RWPE2 (cell line): Measurements from ENCODE around the gene PAX7.

Experiments used
- ATAC-seq: fragments of 200-7000 bp; cut with Tn5 transposase; 3 replicates; pipeline ENCODE4 v1.9.1; 2021; ENCODE audit warnings: low read depth
- DNase-seq: peaks from one replicate; pipeline ENCODE4 v3.0.0-alpha.2; 2020; ENCODE audit warnings: low spot score
- H3K27ac ChIP-seq: fragments of 450-650 bp; 2 replicates; pipeline ENCODE4 v1.5.1; 2017; ENCODE audit warnings: mild to moderate bottlenecking; ENCODE audit not compliant: poor library complexity, severe bottlenecking
- H3K27me3 ChIP-seq: fragments of 250-450 bp; sonication (Bioruptor Pico); 2 replicates; pipeline ENCODE4 v1.5.1; 2021; ENCODE audit warnings: mild to moderate bottlenecking, moderate library complexity; ENCODE audit not compliant: insufficient read depth, poor library complexity, severe bottlenecking
- H3K36me3 ChIP-seq: fragments of 250-450 bp; sonication (Bioruptor Pico); 2 replicates; pipeline ENCODE4 v1.5.1; 2020; ENCODE audit warnings: low read depth, mild to moderate bottlenecking, moderate library complexity
- H3K4me1 ChIP-seq: fragments of 250-450 bp; sonication (Bioruptor Pico); 2 replicates; pipeline ENCODE4 v1.5.1; 2021; ENCODE audit warnings: mild to moderate bottlenecking, moderate library complexity; ENCODE audit not compliant: insufficient read depth, poor library complexity, severe bottlenecking
- H3K4me3 ChIP-seq: fragments of 250-450 bp; sonication (Bioruptor Pico); 2 replicates; pipeline ENCODE4 v1.5.1; 2021; ENCODE audit warnings: mild to moderate bottlenecking, moderate library complexity; ENCODE audit not compliant: severe bottlenecking
- H3K9me3 ChIP-seq: fragments of 250-450 bp; sonication (Bioruptor Pico); 2 replicates; pipeline ENCODE4 v1.5.1; 2021; ENCODE audit warnings: mild to moderate bottlenecking, moderate library complexity; ENCODE audit not compliant: severe bottlenecking
- CTCF ChIP-seq: fragments of 450-650 bp; IDR thresholded peaks from one replicate; pipeline ENCODE4 v1.5.1; 2017; ENCODE audit warnings: mild to moderate bottlenecking, moderate library complexity; ENCODE audit not compliant: poor library complexity, severe bottlenecking

Gene PAX7

GRCh38 chr1:18747671-18748070 lies 117.0 kb downstream of the PAX7 start:
- H3K27me3 ChIP-seq = peaks cover 16% of the 10 kb centered on the region
- TF ChIP-seq CTCF = no peak
- no peak overlapping the region for H3K4me3 ChIP-seq
- no peaks in the 10 kb centered on the region for H3K4me1 ChIP-seq
- H3K9me3 ChIP-seq = no peaks in the 10 kb centered on the region
- ATAC-seq = no peak
- H3K36me3 ChIP-seq = no peaks in the 10 kb centered on the region
- no peak for DNase-seq
- H3K27ac ChIP-seq = no peak overlapping the region

GRCh38 chr1:18748435-18748834 lies 117.8 kb downstream of the PAX7 start:
- Histone ChIP-seq H3K4me1 (no peaks in the 10 kb centered on the region), H3K4me3 (no peak overlapping the region), H3K9me3 (no peaks in the 10 kb centered on the region), H3K27me3 (peaks cover 16% of the 10 kb centered on the region), H3K27ac (no peak overlapping the region), H3K36me3 (no peaks in the 10 kb centered on the region)
- TF ChIP-seq CTCF = no peak
- no peak for ATAC-seq
- DNase-seq = no peak

- Histone ChIP-seq H3K27me3 (peaks cover 16% of the 10 kb centered on the region), H3K4me1 (no peaks in the 10 kb centered on the region), H3K9me3 (no peaks in the 10 kb centered on the region), H3K36me3 (no peaks in the 10 kb centered on the region), H3K4me3 (no peak overlapping the region), H3K27ac (no peak overlapping the region)
- ATAC-seq = no peak
- no peak for TF ChIP-seq CTCF
- DNase-seq = no peak
Observed at GRCh38 chr1:18749569-18749968, 118.9 kb downstream of the PAX7 start.

GRCh38 chr1:18750600-18750999 lies 120.0 kb downstream of the PAX7 start:
- no peak for TF ChIP-seq CTCF
- Histone ChIP-seq H3K4me1 (no peaks in the 10 kb centered on the region), H3K27ac (no peak overlapping the region), H3K9me3 (no peaks in the 10 kb centered on the region), H3K36me3 (no peaks in the 10 kb centered on the region), H3K4me3 (no peak overlapping the region), H3K27me3 (peaks cover 16% of the 10 kb centered on the region)
- no peak for ATAC-seq
- DNase-seq = no peak

GRCh38 chr1:18751425-18751824 lies 120.8 kb downstream of the PAX7 start:
- DNase-seq (no peak), ATAC-seq (no peak)
- no peak overlapping the region for H3K4me3 ChIP-seq
- H3K36me3 ChIP-seq = no peaks in the 10 kb centered on the region
- no peaks in the 10 kb centered on the region for H3K4me1 ChIP-seq
- no peaks in the 10 kb centered on the region for H3K9me3 ChIP-seq
- TF ChIP-seq CTCF = no peak
- H3K27me3 ChIP-seq = peaks cover 16% of the 10 kb centered on the region
- H3K27ac ChIP-seq = no peak overlapping the region
